Chondrocyte (in vitro differentiated cells): Measurements from ENCODE around the gene ATF4. TPM values are rescaled to one million over a fixed set of nuclear protein-coding genes. Genes with fewer than 3 reads are reported as not detected.

Source experiments
- DNase-seq: peaks from one replicate; pipeline ENCODE4 v3.0.0; 2021; ENCODE audit warnings: mixed read lengths, low spot score
- H3K27ac Mint-ChIP-seq: one replicate; pipeline ENCODE4 v1.8.0; 2021; ENCODE audit warnings: mild to moderate bottlenecking, moderate library complexity, mixed read lengths; ENCODE audit not compliant: unreplicated experiment
- H3K27me3 Mint-ChIP-seq: 2 replicates; pipeline ENCODE4 v1.8.0; 2021; ENCODE audit warnings: low read depth, mixed read lengths
- H3K36me3 Mint-ChIP-seq: 2 replicates; pipeline ENCODE4 v1.8.0; 2021; ENCODE audit warnings: low read depth, mixed read lengths
- H3K4me1 Mint-ChIP-seq: 2 replicates; pipeline ENCODE4 v1.8.0; 2021; ENCODE audit warnings: low read depth, mild to moderate bottlenecking, mixed read lengths
- H3K4me3 Mint-ChIP-seq: one replicate; pipeline ENCODE4 v1.8.0; 2021; ENCODE audit warnings: mild to moderate bottlenecking, moderate library complexity, mixed read lengths; ENCODE audit not compliant: unreplicated experiment
- H3K9me3 Mint-ChIP-seq: 2 replicates; pipeline ENCODE4 v1.8.0; 2021; ENCODE audit warnings: low read depth, mixed read lengths
- total RNA-seq: library from RNA; stranded (reverse); gene quantifications from 3 replicates; pipeline ENCODE4 v1.2.1, GENCODE V29; 2021
- TF ChIP-seq, protein P1 (sequence below): fragments of 200-600 bp; sonication (generic); IDR thresholded peaks from 2 replicates; pipeline ENCODE4 v1.5.0; 2021; ENCODE audit warnings: antibody characterized with exemption, mild to moderate bottlenecking, moderate library complexity

Gene ATF4
- total RNA-seq, 1 donor from 2014 or later = 541 TPM

DNA sequence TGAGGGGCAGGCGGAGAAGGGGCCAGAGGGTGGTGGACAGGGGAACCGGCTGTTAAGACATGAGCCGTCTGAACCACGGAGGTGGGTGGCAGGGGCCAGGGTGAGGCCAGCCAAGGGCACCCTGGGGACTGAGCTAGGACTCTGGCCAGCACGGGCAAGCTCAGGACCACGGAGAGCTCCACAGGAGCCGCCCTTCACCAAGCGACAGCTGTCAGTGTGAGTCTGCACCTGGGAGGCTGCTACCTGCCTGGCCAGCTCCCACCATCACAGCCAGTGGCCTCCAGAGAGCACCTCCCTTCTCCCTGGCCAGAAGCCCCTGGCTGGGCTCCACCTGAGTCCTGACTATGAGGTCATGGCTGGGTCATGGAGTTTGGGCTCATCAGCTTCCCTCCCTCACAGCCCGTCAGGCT, 41.9 kb upstream of the ATF4 start:
- H3K9me3 Mint-ChIP-seq = no peaks in the 10 kb centered on the region
- H3K27me3 Mint-ChIP-seq = no peaks in the 10 kb centered on the region
- H3K4me3 Mint-ChIP-seq = no peak overlapping the region
- H3K36me3 Mint-ChIP-seq = no peaks in the 10 kb centered on the region
- TF ChIP-seq, protein P1, sequence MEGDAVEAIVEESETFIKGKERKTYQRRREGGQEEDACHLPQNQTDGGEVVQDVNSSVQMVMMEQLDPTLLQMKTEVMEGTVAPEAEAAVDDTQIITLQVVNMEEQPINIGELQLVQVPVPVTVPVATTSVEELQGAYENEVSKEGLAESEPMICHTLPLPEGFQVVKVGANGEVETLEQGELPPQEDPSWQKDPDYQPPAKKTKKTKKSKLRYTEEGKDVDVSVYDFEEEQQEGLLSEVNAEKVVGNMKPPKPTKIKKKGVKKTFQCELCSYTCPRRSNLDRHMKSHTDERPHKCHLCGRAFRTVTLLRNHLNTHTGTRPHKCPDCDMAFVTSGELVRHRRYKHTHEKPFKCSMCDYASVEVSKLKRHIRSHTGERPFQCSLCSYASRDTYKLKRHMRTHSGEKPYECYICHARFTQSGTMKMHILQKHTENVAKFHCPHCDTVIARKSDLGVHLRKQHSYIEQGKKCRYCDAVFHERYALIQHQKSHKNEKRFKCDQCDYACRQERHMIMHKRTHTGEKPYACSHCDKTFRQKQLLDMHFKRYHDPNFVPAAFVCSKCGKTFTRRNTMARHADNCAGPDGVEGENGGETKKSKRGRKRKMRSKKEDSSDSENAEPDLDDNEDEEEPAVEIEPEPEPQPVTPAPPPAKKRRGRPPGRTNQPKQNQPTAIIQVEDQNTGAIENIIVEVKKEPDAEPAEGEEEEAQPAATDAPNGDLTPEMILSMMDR = no peak
- DNase-seq = no peak
- H3K27ac Mint-ChIP-seq = no peak overlapping the region
- peaks cover 22% of the 10 kb centered on the region for H3K4me1 Mint-ChIP-seq

DNA sequence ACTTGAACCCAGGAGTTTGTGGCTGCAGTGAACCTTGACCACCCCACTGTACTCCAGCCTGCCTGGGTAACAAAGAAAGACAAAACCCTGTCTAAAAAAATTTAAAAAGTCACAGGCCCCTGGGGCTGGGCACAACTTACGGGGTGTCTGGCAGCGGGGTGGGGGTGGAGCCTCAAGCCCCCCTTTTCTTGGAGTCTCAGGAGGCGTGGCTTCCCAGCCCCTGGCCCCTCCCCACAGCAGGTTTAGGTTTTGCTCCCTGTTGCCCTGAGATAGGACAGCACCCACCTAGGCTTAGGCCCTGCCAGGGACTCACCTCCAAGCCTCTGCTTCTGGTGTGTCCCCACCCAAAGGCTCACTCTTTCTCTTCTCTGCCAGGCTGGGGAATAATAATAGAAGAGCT, 41.1 kb upstream of the ATF4 start:
- Mint-ChIP-seq H3K9me3 (no peaks in the 10 kb centered on the region), H3K27me3 (no peaks in the 10 kb centered on the region), H3K4me1 (peaks cover 16% of the 10 kb centered on the region), H3K27ac (no peak overlapping the region), H3K36me3 (no peaks in the 10 kb centered on the region), H3K4me3 (no peak overlapping the region)
- TF ChIP-seq, protein P1 = no peak
- DNase-seq = no peak

DNA sequence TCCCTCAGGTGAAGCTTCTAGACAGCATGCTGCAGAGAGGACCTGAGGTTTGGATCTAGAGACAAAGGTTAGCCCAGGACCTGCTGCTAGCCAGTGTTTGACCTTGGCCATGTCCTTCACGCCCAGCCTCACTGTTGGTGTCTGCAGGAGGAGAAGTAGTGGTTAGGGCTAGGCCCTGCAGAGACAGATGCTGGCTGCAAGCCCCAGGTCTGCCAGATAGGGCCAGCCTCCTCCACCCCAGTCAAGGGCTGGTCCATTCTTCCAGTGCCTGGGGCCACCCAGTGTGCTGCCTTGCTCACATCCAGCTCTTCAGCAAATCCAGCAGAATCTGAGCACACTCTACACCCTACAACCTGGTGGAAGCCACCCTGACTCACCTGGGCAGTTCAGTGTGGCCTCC, 39.8 kb upstream of the ATF4 start:
- no peak overlapping the region for H3K27ac Mint-ChIP-seq
- DNase-seq = no peak
- no peaks in the 10 kb centered on the region for H3K9me3 Mint-ChIP-seq
- no peaks in the 10 kb centered on the region for H3K36me3 Mint-ChIP-seq
- TF ChIP-seq, protein P1 = no peak
- no peaks in the 10 kb centered on the region for H3K27me3 Mint-ChIP-seq
- peaks cover 4% of the 10 kb centered on the region for H3K4me1 Mint-ChIP-seq
- H3K4me3 Mint-ChIP-seq = no peak overlapping the region

DNA sequence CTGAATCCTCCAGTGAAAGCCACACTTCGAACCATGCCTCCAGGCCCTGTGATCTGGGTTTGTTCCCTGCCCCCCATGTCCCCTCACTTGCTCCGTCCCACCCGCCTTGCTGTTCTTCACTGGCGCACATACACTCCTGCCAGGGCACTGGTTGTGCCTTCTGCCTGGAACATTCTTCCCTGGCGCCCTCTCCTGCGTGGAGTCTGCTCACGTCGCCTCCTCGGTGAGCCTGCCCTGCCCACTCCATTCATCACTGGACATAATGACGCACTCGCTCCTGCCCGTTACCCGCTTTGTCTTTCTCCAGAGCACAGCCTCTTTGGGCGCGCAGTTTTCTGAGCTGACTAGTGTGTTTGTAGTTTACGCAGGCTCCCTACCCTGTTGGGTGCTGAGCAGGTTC, 39.3 kb upstream of the ATF4 start:
- Mint-ChIP-seq H3K27me3 (no peaks in the 10 kb centered on the region), H3K4me3 (no peak overlapping the region), H3K27ac (no peak overlapping the region), H3K9me3 (no peaks in the 10 kb centered on the region), H3K4me1 (no peaks in the 10 kb centered on the region), H3K36me3 (no peaks in the 10 kb centered on the region)
- TF ChIP-seq, protein P1 = no peak
- no peak for DNase-seq

DNA sequence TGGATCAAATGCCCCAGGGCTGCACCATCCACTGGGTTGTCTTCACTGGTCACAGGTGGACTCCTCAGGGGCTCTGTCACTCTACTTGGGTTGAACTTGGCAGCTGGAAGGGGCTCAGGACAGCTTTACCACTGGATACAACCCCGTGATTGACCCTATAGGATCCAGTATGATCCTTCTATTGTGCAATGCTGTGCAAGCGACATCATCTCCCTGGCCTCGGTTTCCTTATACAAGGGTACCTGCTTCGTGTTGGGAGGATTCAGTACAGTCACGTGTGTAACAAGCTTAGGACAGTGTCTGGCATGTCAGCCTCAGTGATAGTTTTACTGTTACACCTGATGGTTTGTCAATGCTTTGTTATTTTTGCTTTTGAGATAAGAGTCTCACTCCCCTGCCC, 38.8 kb upstream of the ATF4 start:
- DNase-seq = no peak
- Mint-ChIP-seq H3K9me3 (no peaks in the 10 kb centered on the region), H3K4me1 (no peaks in the 10 kb centered on the region), H3K36me3 (no peaks in the 10 kb centered on the region), H3K4me3 (no peak overlapping the region), H3K27ac (no peak overlapping the region), H3K27me3 (no peaks in the 10 kb centered on the region)
- TF ChIP-seq, protein P1 = no peak
